Activated naive CD4-positive, alpha-beta T cell treated with anti-CD3 and anti-CD28 coated beads, Interleukin-2, amount 50 U/mL, for 24 hours (primary cell): ENCODE data around the gene SHE.
"Not testable (repeated sequence)": the region's sequence is repeated elsewhere in the genome, so short reads cannot be mapped to it uniquely, and the experiment has no call there.

Experiments
- H3K27ac Mint-ChIP-seq: one replicate; pipeline ENCODE4 v1.8.0; 2021; ENCODE audit warnings: mild to moderate bottlenecking, mixed read lengths
- H3K27me3 Mint-ChIP-seq: one replicate; pipeline ENCODE4 v1.8.0; 2021; ENCODE audit warnings: mixed read lengths
- H3K36me3 Mint-ChIP-seq: one replicate; pipeline ENCODE4 v1.8.0; 2021; ENCODE audit warnings: mixed read lengths
- H3K4me1 Mint-ChIP-seq: one replicate; pipeline ENCODE4 v1.8.0; 2021; ENCODE audit warnings: mixed read lengths
- H3K4me3 Mint-ChIP-seq: one replicate; pipeline ENCODE4 v1.8.0; 2021; ENCODE audit warnings: mild to moderate bottlenecking, mixed read lengths
- H3K9me3 Mint-ChIP-seq: one replicate; pipeline ENCODE4 v1.8.0; 2021; ENCODE audit warnings: mixed read lengths

The SHE gene

GRCh38 chr1:154493276-154493675 lies 8.9 kb downstream of the SHE start:
- no peaks in the 10 kb centered on the region for H3K36me3 Mint-ChIP-seq
- no peaks in the 10 kb centered on the region for H3K27me3 Mint-ChIP-seq
- no peaks in the 10 kb centered on the region for H3K9me3 Mint-ChIP-seq
- peaks cover 46% of the 10 kb centered on the region for H3K4me1 Mint-ChIP-seq
- H3K4me3 Mint-ChIP-seq: peak overlapping the region; percentile 67
- H3K27ac Mint-ChIP-seq: no peak overlapping the region

DNA sequence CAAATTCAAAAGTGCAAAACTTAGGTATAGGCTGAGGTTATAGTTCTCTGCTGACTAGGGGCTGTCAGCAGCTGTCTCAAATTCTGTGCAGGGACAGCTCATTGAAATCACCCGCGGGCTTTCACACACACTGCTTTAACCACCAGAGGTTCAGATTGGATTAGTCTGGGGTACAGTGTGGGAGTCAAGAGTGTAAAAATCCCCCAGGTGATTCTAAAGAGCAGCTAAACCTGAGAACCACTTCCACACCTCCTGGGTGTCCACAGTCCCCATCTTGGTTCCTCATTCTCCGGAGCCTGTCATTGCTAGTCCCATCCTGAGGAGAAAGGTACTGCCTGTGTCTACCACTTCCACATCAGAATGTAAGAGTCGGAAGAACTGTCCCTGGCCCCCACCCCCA lies 10.1 kb downstream of the SHE start:
- no peak overlapping the region for H3K27ac Mint-ChIP-seq
- H3K27me3 Mint-ChIP-seq: no peaks in the 10 kb centered on the region
- peaks cover 44% of the 10 kb centered on the region for H3K4me1 Mint-ChIP-seq
- no peaks in the 10 kb centered on the region for H3K36me3 Mint-ChIP-seq
- no peak overlapping the region for H3K4me3 Mint-ChIP-seq
- no peaks in the 10 kb centered on the region for H3K9me3 Mint-ChIP-seq

GRCh38 chr1:154490317-154490716 lies 11.9 kb downstream of the SHE start:
- H3K4me3 Mint-ChIP-seq: no peak overlapping the region
- no peaks in the 10 kb centered on the region for H3K36me3 Mint-ChIP-seq
- H3K27ac Mint-ChIP-seq: no peak overlapping the region
- H3K4me1 Mint-ChIP-seq: peaks cover 27% of the 10 kb centered on the region
- no peaks in the 10 kb centered on the region for H3K27me3 Mint-ChIP-seq
- no peaks in the 10 kb centered on the region for H3K9me3 Mint-ChIP-seq

- peaks cover 26% of the 10 kb centered on the region for H3K4me1 Mint-ChIP-seq
Observed at GRCh38 chr1:154489695-154490274, 12.4 kb downstream of the SHE start.

GRCh38 chr1:154488922-154489321 lies 13.3 kb downstream of the SHE start:
- H3K27ac Mint-ChIP-seq: no peak overlapping the region
- H3K4me1 Mint-ChIP-seq: peaks cover 24% of the 10 kb centered on the region
- no peaks in the 10 kb centered on the region for H3K36me3 Mint-ChIP-seq
- H3K27me3 Mint-ChIP-seq: no peaks in the 10 kb centered on the region
- H3K9me3 Mint-ChIP-seq: no peaks in the 10 kb centered on the region
- H3K4me3 Mint-ChIP-seq: no peak overlapping the region

More at GRCh38 chr1:154489695-154490274, 12.4 kb downstream of the SHE start:
- H3K27me3 Mint-ChIP-seq: no peaks in the 10 kb centered on the region
- no peak overlapping the region for H3K4me3 Mint-ChIP-seq
- no peak overlapping the region for H3K27ac Mint-ChIP-seq
- H3K9me3 Mint-ChIP-seq: no peaks in the 10 kb centered on the region
- no peaks in the 10 kb centered on the region for H3K36me3 Mint-ChIP-seq

DNA sequence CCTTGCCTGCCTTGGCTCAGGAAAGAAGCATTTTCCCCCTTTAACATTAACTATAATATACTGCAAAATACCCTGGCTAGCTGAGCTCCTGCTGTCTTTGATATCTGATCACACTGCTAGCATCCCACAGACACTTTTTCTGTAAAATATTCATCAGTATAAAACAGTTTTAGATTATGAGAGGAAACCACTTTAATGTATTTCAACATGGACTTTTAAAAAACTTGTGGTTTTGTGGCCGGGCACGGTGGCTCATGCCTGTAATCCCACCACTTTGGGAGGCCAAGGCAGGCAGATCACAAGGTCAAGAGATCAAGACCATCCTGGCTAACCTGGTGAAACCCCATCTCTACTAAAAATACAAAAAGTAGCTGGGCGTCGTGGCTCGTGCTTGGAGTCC lies 15.5 kb downstream of the SHE start:
- not testable (repeated sequence) for H3K27me3 Mint-ChIP-seq, H3K4me1 Mint-ChIP-seq, H3K4me3 Mint-ChIP-seq, H3K36me3 Mint-ChIP-seq, H3K9me3 Mint-ChIP-seq, H3K27ac Mint-ChIP-seq

GRCh38 chr1:154485910-154486496 lies 16.2 kb downstream of the SHE start:
- H3K4me1 Mint-ChIP-seq: no peaks in the 10 kb centered on the region
- H3K36me3 Mint-ChIP-seq: no peaks in the 10 kb centered on the region
- peaks cover 2% of the 10 kb centered on the region for H3K27me3 Mint-ChIP-seq
- no peak overlapping the region for H3K27ac Mint-ChIP-seq
- no peak overlapping the region for H3K4me3 Mint-ChIP-seq
- H3K9me3 Mint-ChIP-seq: no peaks in the 10 kb centered on the region

DNA sequence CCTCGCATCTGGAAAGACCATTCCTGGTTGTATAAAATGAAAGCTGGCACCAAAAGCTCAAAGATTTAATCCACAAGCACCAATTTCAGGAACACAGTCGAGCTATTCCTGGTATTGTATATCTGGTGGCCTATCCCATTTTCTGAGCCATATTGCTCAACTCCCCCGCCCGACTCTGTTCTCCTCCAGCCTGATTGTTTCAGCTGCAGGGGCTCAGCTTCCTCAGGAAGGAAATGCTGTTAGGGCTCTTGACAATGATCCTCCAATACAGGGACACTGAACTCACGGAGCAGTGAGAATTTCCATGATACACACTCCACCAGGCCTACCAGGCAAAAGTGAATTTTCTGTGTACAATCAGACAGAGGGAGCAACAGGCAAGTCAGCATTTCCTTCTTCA lies 17.1 kb downstream of the SHE start:
- Mint-ChIP-seq H3K27ac (no peak overlapping the region), H3K4me3 (no peak overlapping the region), H3K27me3 (peaks cover 2% of the 10 kb centered on the region), H3K9me3 (no peaks in the 10 kb centered on the region), H3K4me1 (no peaks in the 10 kb centered on the region), H3K36me3 (no peaks in the 10 kb centered on the region)

GRCh38 chr1:154483941-154484803 lies 18.0 kb downstream of the SHE start:
- Mint-ChIP-seq H3K4me3 (no peak overlapping the region), H3K36me3 (no peaks in the 10 kb centered on the region), H3K27ac (no peak overlapping the region), H3K4me1 (no peaks in the 10 kb centered on the region), H3K9me3 (no peaks in the 10 kb centered on the region), H3K27me3 (peaks cover 2% of the 10 kb centered on the region)

GRCh38 chr1:154481053-154481452 lies 21.2 kb downstream of the SHE start:
- no peaks in the 10 kb centered on the region for H3K9me3 Mint-ChIP-seq
- H3K4me3 Mint-ChIP-seq: no peak overlapping the region
- no peak overlapping the region for H3K27ac Mint-ChIP-seq
- H3K4me1 Mint-ChIP-seq: peaks cover 19% of the 10 kb centered on the region
- no peaks in the 10 kb centered on the region for H3K36me3 Mint-ChIP-seq
- H3K27me3 Mint-ChIP-seq: peaks cover 2% of the 10 kb centered on the region

- Mint-ChIP-seq H3K9me3 (no peaks in the 10 kb centered on the region), H3K4me3 (no peak overlapping the region), H3K27ac (no peak overlapping the region), H3K27me3 (peaks cover 2% of the 10 kb centered on the region), H3K36me3 (no peaks in the 10 kb centered on the region), H3K4me1 (peaks cover 19% of the 10 kb centered on the region)
Observed at GRCh38 chr1:154479764-154480421, 22.3 kb downstream of the SHE start.

DNA sequence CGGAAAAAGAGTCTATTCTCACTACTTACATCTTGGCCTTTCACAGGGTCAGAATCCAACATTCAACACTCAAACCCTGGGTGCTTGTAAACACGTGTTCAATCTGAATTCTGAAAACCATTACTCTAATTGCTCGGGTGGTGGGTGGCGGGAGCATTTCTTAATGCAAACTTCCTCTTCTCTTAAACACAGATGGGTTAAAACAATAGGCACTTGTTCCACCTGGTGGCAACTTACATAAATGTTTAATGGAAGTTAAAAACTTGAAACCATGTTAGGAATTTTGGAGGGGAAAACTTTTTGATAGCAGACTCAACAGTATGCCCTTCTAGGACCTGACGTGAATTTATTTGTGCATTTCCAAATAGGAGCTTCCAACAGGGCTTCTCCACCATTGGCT lies 23.6 kb downstream of the SHE start:
- Mint-ChIP-seq H3K27me3 (peaks cover 2% of the 10 kb centered on the region), H3K4me3 (peak overlapping the region; percentile 24), H3K36me3 (no peaks in the 10 kb centered on the region), H3K9me3 (no peaks in the 10 kb centered on the region), H3K27ac (peak overlapping the region; percentile 87), H3K4me1 (peaks cover 19% of the 10 kb centered on the region)

- Mint-ChIP-seq H3K27ac (peak overlapping the region; percentile 23), H3K4me1 (peaks cover 19% of the 10 kb centered on the region), H3K9me3 (no peaks in the 10 kb centered on the region), H3K4me3 (no peak overlapping the region), H3K27me3 (no peaks in the 10 kb centered on the region), H3K36me3 (no peaks in the 10 kb centered on the region)
Observed at GRCh38 chr1:154478013-154478412, 24.2 kb downstream of the SHE start.

DNA sequence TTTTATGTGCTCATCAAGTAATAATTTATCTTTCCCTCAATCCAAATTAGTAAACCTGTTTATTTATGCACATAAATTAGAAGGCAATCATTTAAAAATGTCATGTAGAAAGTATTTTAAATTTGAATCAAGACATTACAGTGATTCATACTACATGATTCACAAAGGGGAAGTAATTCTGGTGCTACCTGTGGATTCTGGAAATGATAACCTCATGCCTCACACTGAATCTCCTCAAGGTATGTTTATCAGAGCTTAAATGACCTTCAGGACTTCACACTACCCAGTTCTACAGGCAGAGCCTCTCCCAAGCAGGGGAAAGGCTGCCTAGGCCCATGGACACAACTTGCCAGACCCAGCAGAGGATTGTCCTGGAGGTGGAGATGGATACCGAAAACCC lies 25.4 kb downstream of the SHE start:
- Mint-ChIP-seq H3K9me3 (no peaks in the 10 kb centered on the region), H3K4me3 (no peak overlapping the region), H3K4me1 (peaks cover 19% of the 10 kb centered on the region), H3K27me3 (no peaks in the 10 kb centered on the region), H3K36me3 (no peaks in the 10 kb centered on the region), H3K27ac (no peak overlapping the region)

- H3K4me1 Mint-ChIP-seq: peaks cover 19% of the 10 kb centered on the region
- H3K4me3 Mint-ChIP-seq: no peak overlapping the region
- no peaks in the 10 kb centered on the region for H3K36me3 Mint-ChIP-seq
- H3K27ac Mint-ChIP-seq: no peak overlapping the region
- no peaks in the 10 kb centered on the region for H3K9me3 Mint-ChIP-seq
- no peaks in the 10 kb centered on the region for H3K27me3 Mint-ChIP-seq
Observed at GRCh38 chr1:154474802-154475201, 27.4 kb downstream of the SHE start.

DNA sequence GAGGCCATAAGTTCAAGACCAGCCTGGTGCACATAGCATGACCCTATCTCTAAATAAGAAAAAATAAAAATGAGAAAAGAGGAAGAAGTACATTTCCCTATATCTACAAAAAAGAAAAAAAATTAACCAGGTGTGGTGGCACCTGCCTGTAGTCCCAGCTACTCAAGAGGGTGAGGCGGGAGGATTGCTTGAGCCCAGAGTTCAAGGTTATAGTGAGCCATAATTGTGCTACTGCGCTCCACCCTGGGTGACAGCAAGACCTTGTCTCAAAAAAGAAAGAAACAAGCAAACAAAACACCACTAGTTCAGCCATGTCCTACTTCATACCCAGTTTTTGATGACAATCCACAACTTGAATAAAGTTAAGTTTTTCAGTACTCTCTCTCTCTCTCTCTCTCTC lies 30.9 kb downstream of the SHE start:
- H3K4me1 Mint-ChIP-seq: peaks cover 33% of the 10 kb centered on the region
- H3K27me3 Mint-ChIP-seq: no peaks in the 10 kb centered on the region
- peak overlapping the region; percentile 76 for H3K27ac Mint-ChIP-seq
- no peaks in the 10 kb centered on the region for H3K9me3 Mint-ChIP-seq
- H3K36me3 Mint-ChIP-seq: no peaks in the 10 kb centered on the region
- H3K4me3 Mint-ChIP-seq: no peak overlapping the region
